H9 (cell line): ENCODE results near the gene ASPG. TPM values are rescaled to one million over a fixed set of nuclear protein-coding genes. Genes with fewer than 3 reads are reported as not detected.
A peak's percentile ranks its signal among the peaks of the same experiment; 100 is the strongest.

Experiments
- DNase-seq: peaks from one replicate; pipeline ENCODE4 v3.0.0-alpha.2; 2017
- H2AFZ ChIP-seq: one replicate; pipeline ENCODE4 v1.6.1; 2013; ENCODE audit warnings: mild to moderate bottlenecking, low read length, control low read depth, moderate library complexity
- H2AK5ac ChIP-seq: 2 replicates; pipeline ENCODE4 v1.6.1; 2013; ENCODE audit warnings: low read length, control low read depth, mixed read lengths; ENCODE audit not compliant: insufficient read length
- H2BK120ac ChIP-seq: one replicate; pipeline ENCODE4 v1.6.1; 2013; ENCODE audit warnings: low read depth, mild to moderate bottlenecking, low read length, control low read depth, inconsistent platforms; ENCODE audit not compliant: poor library complexity, severe bottlenecking
- H2BK12ac ChIP-seq: 2 replicates; pipeline ENCODE4 v1.6.1; 2013; ENCODE audit warnings: low read length, control low read depth, mixed read lengths, low read depth; ENCODE audit not compliant: insufficient read length
- H2BK15ac ChIP-seq: 2 replicates; pipeline ENCODE4 v1.6.1; 2013; ENCODE audit warnings: low read depth, low read length, control low read depth
- H2BK20ac ChIP-seq: one replicate; pipeline ENCODE4 v1.6.1; 2013; ENCODE audit warnings: low read depth, mild to moderate bottlenecking, low read length, control low read depth, inconsistent platforms; ENCODE audit not compliant: poor library complexity, severe bottlenecking
- H2BK5ac ChIP-seq: 2 replicates; pipeline ENCODE4 v1.6.1; 2013; ENCODE audit warnings: low read length, control low read depth, mixed read lengths; ENCODE audit not compliant: insufficient read length
- H3K14ac ChIP-seq: 2 replicates; pipeline ENCODE4 v1.6.1; 2013; ENCODE audit warnings: low read length, control low read depth; ENCODE audit not compliant: insufficient read depth
- H3K18ac ChIP-seq: 2 replicates; pipeline ENCODE4 v1.6.1; 2013; ENCODE audit warnings: low read depth, mild to moderate bottlenecking, mixed read lengths, low read length, control low read depth; ENCODE audit not compliant: insufficient read length
- H3K23ac ChIP-seq: 2 replicates; pipeline ENCODE4 v1.6.1; 2013; ENCODE audit warnings: low read length, control low read depth, mixed read lengths, low read depth; ENCODE audit not compliant: insufficient read length
- H3K23me2 ChIP-seq: 2 replicates; pipeline ENCODE4 v1.6.1; 2013; ENCODE audit warnings: low read depth, mild to moderate bottlenecking, mixed read lengths, low read length, control low read depth; ENCODE audit not compliant: insufficient read length, poor library complexity, severe bottlenecking
- H3K27ac ChIP-seq: 2 replicates; pipeline ENCODE4 v1.5.1; 2013; ENCODE audit warnings: low read length, control low read depth, mixed read lengths, low read depth; ENCODE audit not compliant: insufficient read length
- H3K27me3 ChIP-seq: 2 replicates; pipeline ENCODE4 v1.6.1; 2013; ENCODE audit warnings: low read length, control low read depth, inconsistent platforms; ENCODE audit not compliant: insufficient read depth
- H3K4ac ChIP-seq: 2 replicates; pipeline ENCODE4 v1.6.1; 2013; ENCODE audit warnings: low read depth, mild to moderate bottlenecking, control low read depth, inconsistent platforms, low read length, moderate library complexity
- H3K4me1 ChIP-seq: 2 replicates; pipeline ENCODE4 v1.6.1; 2013; ENCODE audit warnings: low read length, control low read depth, inconsistent platforms; ENCODE audit not compliant: insufficient read depth
- H3K4me2 ChIP-seq: 2 replicates; pipeline ENCODE4 v1.6.1; 2013; ENCODE audit warnings: low read length, control low read depth, mixed read lengths; ENCODE audit not compliant: insufficient read length, insufficient read depth
- H3K56ac ChIP-seq: 2 replicates; pipeline ENCODE4 v1.6.1; 2013; ENCODE audit warnings: low read depth, mild to moderate bottlenecking, mixed read lengths, low read length, control low read depth; ENCODE audit not compliant: insufficient read length
- H3K79me1 ChIP-seq: 2 replicates; pipeline ENCODE4 v1.6.1; 2013; ENCODE audit warnings: low read depth, mild to moderate bottlenecking, moderate library complexity, low read length, control low read depth, inconsistent platforms; ENCODE audit not compliant: insufficient read depth, poor library complexity, severe bottlenecking
- H3K79me2 ChIP-seq: 2 replicates; pipeline ENCODE4 v1.6.1; 2013; ENCODE audit warnings: low read length, control low read depth, inconsistent platforms; ENCODE audit not compliant: insufficient read depth
- H3K9ac ChIP-seq: 2 replicates; pipeline ENCODE4 v1.6.1; 2013; ENCODE audit warnings: low read length, control low read depth, mixed read lengths; ENCODE audit not compliant: insufficient read length; ENCODE audit errors: extremely low read depth
- H3K9me3 ChIP-seq: one replicate; pipeline ENCODE4 v1.6.1; 2013; ENCODE audit warnings: low read depth, low read length, inconsistent platforms; ENCODE audit not compliant: control insufficient read depth
- H3T11ph ChIP-seq: one replicate; pipeline ENCODE4 v1.6.1; 2013; ENCODE audit warnings: mild to moderate bottlenecking, low read length, control low read depth, inconsistent platforms
- H4K20me1 ChIP-seq: one replicate; pipeline ENCODE4 v1.6.1; 2013; ENCODE audit not compliant: control insufficient read depth, insufficient read length, insufficient read depth
- H4K5ac ChIP-seq: 2 replicates; pipeline ENCODE4 v1.6.1; 2013; ENCODE audit warnings: low read depth, mild to moderate bottlenecking, mixed read lengths, low read length, control low read depth; ENCODE audit not compliant: insufficient read length
- H4K8ac ChIP-seq: replicated peaks from 2 replicates; pipeline ENCODE4 v1.6.1; 2013; ENCODE audit warnings: low read length, control low read depth, mixed read lengths, low read depth; ENCODE audit not compliant: insufficient read length
- H4K91ac ChIP-seq: 2 replicates; pipeline ENCODE4 v1.6.1; 2013; ENCODE audit warnings: low read depth, mild to moderate bottlenecking, moderate library complexity, mixed read lengths, low read length, control low read depth; ENCODE audit not compliant: insufficient read length
- H3K27ac Mint-ChIP-seq, 3 experiments: 2 replicates in 2 of 3; 3 replicates in 1 of 3; pipeline ENCODE4 v1.8.0; 2020 to 2021; ENCODE audit warnings: mixed read lengths in 3 of 3, mild to moderate bottlenecking in 1 of 3, moderate library complexity in 1 of 3
- H3K27me3 Mint-ChIP-seq: 2 replicates; pipeline ENCODE4 v1.8.0; 2021; ENCODE audit warnings: low read depth, mild to moderate bottlenecking, moderate library complexity, mixed read lengths
- H3K36me3 Mint-ChIP-seq, 3 experiments: 2 replicates in 2 of 3; 3 replicates in 1 of 3; pipeline ENCODE4 v1.8.0; 2020 to 2021; ENCODE audit warnings: low read depth in 3 of 3, mixed read lengths in 3 of 3; ENCODE audit not compliant: insufficient read depth in 1 of 3
- H3K4me1 Mint-ChIP-seq, 2 experiments: 2 replicates each; pipeline ENCODE4 v1.8.0; 2020; ENCODE audit warnings: mixed read lengths in 2 of 2
- H3K4me3 Mint-ChIP-seq, 2 experiments: 2 replicates in 1 of 2; 3 replicates in 1 of 2; pipeline ENCODE4 v1.8.0; 2020 to 2021; ENCODE audit warnings: mild to moderate bottlenecking in 2 of 2, mixed read lengths in 2 of 2, moderate library complexity in 1 of 2
- H3K9me3 Mint-ChIP-seq, 2 experiments: 2 replicates in 1 of 2; 3 replicates in 1 of 2; pipeline ENCODE4 v1.8.0; 2020; ENCODE audit warnings: mild to moderate bottlenecking in 2 of 2, mixed read lengths in 2 of 2, moderate library complexity in 1 of 2
- WGBS: extraction: QIAGEN DNeasy Blood & Tissue Kit; methylation state at CpG from one replicate; pipeline ENCODE4 v1.1.7; 2013; ENCODE audit warnings: missing lambda C conversion rate, low lambda C conversion rate, mixed read lengths; ENCODE audit not compliant: insufficient read length; ENCODE audit errors: extremely low coverage; 5-methylcytosine and 5-hydroxymethylcytosine counted together
- total RNA-seq: library from RNA; stranded (reverse); gene quantifications from 2 replicates; pipeline ENCODE4 v1.2.1, GENCODE V29; 2021
- TF ChIP-seq, protein P1 (sequence below): fragments of 200-600 bp; sonication (generic); conservative IDR thresholded peaks from 3 replicates; pipeline ENCODE4 v1.8.0; 2021; ENCODE audit warnings: antibody characterized with exemption, mild to moderate bottlenecking

Gene ASPG
- total RNA-seq, 1 experiment from 2014 or later = 0.33 TPM

DNA sequence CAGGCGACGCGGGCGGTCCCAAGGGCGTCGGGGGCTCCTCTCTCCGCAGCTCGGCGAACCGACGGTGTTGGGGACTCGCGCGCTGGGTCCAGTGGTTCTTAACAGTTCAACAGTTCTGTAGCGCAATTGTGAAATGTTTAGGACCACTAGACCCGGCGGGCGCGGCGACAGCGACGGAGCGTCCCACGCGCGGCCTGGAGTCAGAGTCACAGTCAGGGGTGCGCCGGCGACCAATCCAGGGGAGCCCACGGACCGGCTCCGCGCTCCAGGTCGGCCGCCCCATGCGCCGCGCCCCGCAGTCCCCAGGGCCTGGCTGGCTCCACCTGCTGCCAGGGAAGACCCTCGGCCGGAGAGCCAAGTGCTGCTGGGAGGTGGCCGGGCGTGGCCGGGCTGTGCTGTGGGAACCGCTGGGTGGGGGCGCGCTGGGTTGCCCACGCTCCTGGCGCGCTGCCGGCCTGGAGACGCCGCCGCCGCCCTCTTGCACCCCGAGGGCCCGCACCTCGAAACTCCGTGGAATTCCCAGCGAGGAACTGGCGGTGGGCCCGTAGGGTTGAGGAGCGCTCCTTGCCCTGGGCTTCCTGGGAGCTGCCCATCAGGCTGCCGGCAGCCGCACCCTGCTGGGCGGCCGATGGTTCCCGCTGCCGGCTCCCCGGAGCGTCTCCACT, 32.0 kb downstream of the ASPG start:
- peak; percentile 36 for DNase-seq
- H3K9me3 Mint-ChIP-seq = no peaks in the 10 kb centered on the region; a peak in 1 of 5 replicates

More for the DNA sequence above, 32.0 kb downstream of the ASPG start:
- TF ChIP-seq, protein P1, sequence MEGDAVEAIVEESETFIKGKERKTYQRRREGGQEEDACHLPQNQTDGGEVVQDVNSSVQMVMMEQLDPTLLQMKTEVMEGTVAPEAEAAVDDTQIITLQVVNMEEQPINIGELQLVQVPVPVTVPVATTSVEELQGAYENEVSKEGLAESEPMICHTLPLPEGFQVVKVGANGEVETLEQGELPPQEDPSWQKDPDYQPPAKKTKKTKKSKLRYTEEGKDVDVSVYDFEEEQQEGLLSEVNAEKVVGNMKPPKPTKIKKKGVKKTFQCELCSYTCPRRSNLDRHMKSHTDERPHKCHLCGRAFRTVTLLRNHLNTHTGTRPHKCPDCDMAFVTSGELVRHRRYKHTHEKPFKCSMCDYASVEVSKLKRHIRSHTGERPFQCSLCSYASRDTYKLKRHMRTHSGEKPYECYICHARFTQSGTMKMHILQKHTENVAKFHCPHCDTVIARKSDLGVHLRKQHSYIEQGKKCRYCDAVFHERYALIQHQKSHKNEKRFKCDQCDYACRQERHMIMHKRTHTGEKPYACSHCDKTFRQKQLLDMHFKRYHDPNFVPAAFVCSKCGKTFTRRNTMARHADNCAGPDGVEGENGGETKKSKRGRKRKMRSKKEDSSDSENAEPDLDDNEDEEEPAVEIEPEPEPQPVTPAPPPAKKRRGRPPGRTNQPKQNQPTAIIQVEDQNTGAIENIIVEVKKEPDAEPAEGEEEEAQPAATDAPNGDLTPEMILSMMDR = no peak
- peaks cover 3% of the 10 kb centered on the region in 2 experiments; a peak in 3 of 4 replicates for H3K4me1 Mint-ChIP-seq
- H3K27ac ChIP-seq = no peak overlapping the region
- no peaks in the 10 kb centered on the region for H3K9me3 ChIP-seq
- no peak overlapping the region for H3K56ac ChIP-seq
- no peak overlapping the region for H3K4ac ChIP-seq
- no peak overlapping the region for H4K8ac ChIP-seq
- H3K4me1 ChIP-seq = no peaks in the 10 kb centered on the region; the same call in 1 of the 2 replicates
- H2BK120ac ChIP-seq = no peak overlapping the region
- no peak overlapping the region for H2AFZ ChIP-seq
- no peak overlapping the region for H2BK20ac ChIP-seq
- H3K18ac ChIP-seq = no peak overlapping the region
- peaks cover 64% of the 10 kb centered on the region for H3K27me3 Mint-ChIP-seq
- no peak overlapping the region for H3K23ac ChIP-seq
- H4K91ac ChIP-seq = no peak overlapping the region
- H3K14ac ChIP-seq = no peak overlapping the region; the same call in 1 of the 2 replicates
- H3K27me3 ChIP-seq = peaks cover 7% of the 10 kb centered on the region; the same call in 1 of the 2 replicates
- H3T11ph ChIP-seq = no peak overlapping the region
- H2AK5ac ChIP-seq = no peak overlapping the region
- H2BK15ac ChIP-seq = no peak overlapping the region
- no peak overlapping the region for H2BK5ac ChIP-seq
- H3K36me3 Mint-ChIP-seq = no peaks in the 10 kb centered on the region; a peak in 1 of 7 replicates
- peak overlapping the region; percentile 52 to 78; a peak in 4 of 5 replicates for H3K4me3 Mint-ChIP-seq
- H4K5ac ChIP-seq = no peak overlapping the region
- H3K79me2 ChIP-seq = no peaks in the 10 kb centered on the region
- no peak overlapping the region for H3K27ac Mint-ChIP-seq
- H2BK12ac ChIP-seq = no peak overlapping the region
- no CpG with 5 or more reads among the region's 71 CpGs for WGBS
- H3K4me2 ChIP-seq = peak overlapping the region; percentile 33
- H3K9ac ChIP-seq = no peak overlapping the region
- H3K79me1 ChIP-seq = no peaks in the 10 kb centered on the region
- H3K23me2 ChIP-seq = peaks cover 7% of the 10 kb centered on the region
- no peaks in the 10 kb centered on the region for H4K20me1 ChIP-seq
